IPS-NIHi11 (cell line): ENCODE measurements around the gene CFAP92.

Experiments
- DNase-seq: peaks from one replicate; pipeline ENCODE4 v3.0.0; 2012; ENCODE audit warnings: mixed read lengths, low spot score

CFAP92 gene

DNA sequence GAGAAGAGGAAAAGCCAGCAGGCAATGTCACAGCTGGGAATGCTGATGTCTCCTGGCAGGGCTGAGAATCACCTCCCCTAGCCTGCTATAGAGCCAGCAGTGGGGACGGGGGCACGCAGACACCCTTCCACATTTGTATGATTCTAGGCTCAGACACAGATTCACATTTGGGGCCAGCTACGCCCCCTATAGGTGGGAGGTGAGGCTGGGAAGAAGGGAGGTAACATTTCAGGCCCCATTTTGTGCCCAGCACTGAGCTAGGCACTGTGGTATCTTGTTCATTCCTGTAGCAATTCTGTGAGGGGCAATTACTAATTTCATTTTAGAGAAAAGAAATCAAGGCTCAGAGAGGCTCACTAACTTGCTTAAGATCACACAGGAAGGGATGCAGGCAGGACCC, 130.3 kb downstream of the CFAP92 start:
- DNase-seq: peak; percentile 25

DNA sequence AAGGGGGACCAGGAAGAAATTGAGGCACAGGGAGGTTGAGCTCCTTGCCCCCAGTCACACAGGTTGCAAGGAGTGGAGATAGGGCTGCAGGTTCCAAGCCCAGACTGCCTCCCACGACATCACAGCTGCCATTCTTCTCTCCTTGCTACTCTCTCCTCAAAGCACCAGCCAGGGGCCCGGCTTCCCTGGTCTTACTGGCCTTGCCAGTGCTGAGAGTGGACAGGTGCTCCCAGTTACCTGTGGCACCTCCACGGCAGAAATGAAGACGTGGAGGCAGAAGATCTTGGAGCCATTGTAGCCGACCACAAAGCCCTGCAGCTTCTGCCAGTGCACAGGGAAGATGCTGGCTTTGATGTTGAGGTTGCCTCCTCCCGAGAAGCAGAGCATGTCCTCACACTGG, 132.4 kb downstream of the CFAP92 start:
- DNase-seq: no peak
